ENCODE measurements around the gene TBL1XR1.
"Not testable (repeated sequence)": the region's sequence is repeated elsewhere in the genome, so short reads cannot be mapped to it uniquely, and the experiment has no call there.

The TBL1XR1 gene

GRCh38 chr3:177197727-177198460 is 612 bp upstream of the TBL1XR1 start:
- no peak for DNase-seq (ENCODE audit: low read depth)
- TF ChIP-seq, protein P1, sequence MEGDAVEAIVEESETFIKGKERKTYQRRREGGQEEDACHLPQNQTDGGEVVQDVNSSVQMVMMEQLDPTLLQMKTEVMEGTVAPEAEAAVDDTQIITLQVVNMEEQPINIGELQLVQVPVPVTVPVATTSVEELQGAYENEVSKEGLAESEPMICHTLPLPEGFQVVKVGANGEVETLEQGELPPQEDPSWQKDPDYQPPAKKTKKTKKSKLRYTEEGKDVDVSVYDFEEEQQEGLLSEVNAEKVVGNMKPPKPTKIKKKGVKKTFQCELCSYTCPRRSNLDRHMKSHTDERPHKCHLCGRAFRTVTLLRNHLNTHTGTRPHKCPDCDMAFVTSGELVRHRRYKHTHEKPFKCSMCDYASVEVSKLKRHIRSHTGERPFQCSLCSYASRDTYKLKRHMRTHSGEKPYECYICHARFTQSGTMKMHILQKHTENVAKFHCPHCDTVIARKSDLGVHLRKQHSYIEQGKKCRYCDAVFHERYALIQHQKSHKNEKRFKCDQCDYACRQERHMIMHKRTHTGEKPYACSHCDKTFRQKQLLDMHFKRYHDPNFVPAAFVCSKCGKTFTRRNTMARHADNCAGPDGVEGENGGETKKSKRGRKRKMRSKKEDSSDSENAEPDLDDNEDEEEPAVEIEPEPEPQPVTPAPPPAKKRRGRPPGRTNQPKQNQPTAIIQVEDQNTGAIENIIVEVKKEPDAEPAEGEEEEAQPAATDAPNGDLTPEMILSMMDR (conservative IDR thresholded peaks at IDR 0.05; ENCODE audit: low read depth, low read length), result no peak

DNA sequence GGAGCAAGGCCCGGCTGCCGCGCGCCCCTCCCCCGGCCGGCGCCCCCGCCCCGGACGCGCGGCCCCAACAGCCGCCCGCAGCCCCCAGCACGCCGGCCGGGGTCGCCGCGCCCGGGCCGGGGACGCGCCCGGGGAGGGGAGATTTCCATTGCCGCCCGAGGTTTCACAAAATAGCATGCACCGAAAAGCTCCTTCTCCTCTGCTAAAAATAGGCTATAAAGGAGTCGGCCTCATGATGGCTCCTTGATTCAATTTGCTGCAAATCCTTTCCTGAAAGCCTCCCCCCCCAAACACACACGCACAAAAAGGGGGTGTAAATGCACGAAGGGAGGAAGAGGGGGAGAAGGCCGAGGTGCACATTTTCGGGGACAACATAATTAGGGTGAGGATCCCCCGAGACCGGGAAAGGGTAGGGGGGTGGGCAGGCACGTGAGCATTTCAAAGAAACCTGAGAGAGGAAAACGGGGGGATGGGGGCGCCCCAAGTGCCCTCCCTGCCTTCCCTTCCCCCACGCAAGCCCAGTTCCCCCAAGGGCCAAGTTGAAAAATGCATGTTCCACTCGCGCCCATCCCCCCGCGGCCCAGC is 734 bp downstream of the TBL1XR1 start:
- peak overlapping the region; percentile 92 for H3K4me3 ChIP-seq (ENCODE audit: low read length)
- no peak for DNase-seq (ENCODE audit: low read depth)

More at GRCh38 chr3:177197727-177198460, 612 bp upstream of the TBL1XR1 start:
- peak overlapping the region; percentile 54 for H3K4me3 ChIP-seq (ENCODE audit: low read length)

DNA sequence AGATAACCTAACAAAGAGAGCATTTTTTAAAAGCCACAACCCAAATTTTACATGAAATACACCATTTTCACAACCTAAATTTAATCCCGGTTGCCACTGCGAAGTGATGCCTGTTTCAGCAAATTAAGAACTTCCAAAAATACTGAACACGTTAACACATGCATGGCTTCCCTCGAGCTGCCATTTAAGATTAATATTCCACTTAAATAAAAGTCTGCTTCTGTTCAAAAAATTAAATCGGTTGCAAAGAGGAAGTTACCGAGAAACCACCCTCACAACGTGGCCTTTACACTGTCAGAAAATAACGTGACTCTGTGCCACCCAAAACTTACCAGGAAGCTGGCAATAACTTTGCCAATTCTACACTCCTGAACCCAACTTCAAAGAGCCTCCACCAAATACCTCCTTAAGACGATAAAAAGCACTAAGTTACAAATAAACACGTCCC is 1.2 kb downstream of the TBL1XR1 start:
- H3K4me3 ChIP-seq (ENCODE audit: low read length), result peak overlapping the region; percentile 92
- DNase-seq (ENCODE audit: low read depth), result no peak
- TF ChIP-seq, protein P1 (conservative IDR thresholded peaks at IDR 0.05; ENCODE audit: low read depth, low read length), result no peak

More for the DNA sequence above, 734 bp downstream of the TBL1XR1 start:
- TF ChIP-seq, protein P1 (conservative IDR thresholded peaks at IDR 0.05; ENCODE audit: low read depth, low read length), result no peak

GRCh38 chr3:177195242-177195991 is 1.9 kb downstream of the TBL1XR1 start:
- TF ChIP-seq, protein P1 (conservative IDR thresholded peaks at IDR 0.05; ENCODE audit: low read depth, low read length), result no peak
- DNase-seq (ENCODE audit: low read depth), result no peak
- H3K4me3 ChIP-seq (ENCODE audit: low read length), result peak overlapping the region; percentile 92

DNA sequence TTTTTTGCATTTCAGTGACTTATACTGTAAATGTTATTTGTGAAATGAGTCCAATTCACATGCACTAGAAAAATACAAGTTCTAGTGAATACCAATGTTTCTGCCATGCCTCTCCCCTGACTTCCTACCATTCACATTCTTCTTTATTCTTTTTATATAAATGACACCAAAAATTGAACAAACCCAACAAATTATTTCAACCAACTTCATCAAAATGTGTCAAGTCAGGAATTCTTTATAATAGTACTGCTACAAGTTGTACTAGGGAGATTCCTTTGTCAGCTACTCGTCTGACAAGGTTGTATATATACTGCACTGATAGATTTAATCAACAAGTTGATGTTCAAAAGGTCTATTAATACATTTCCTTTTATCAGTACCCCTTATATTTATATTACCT is 3.0 kb downstream of the TBL1XR1 start:
- no peak for DNase-seq (ENCODE audit: low read depth)
- peak overlapping the region; percentile 92 for H3K4me3 ChIP-seq (ENCODE audit: low read length)
- TF ChIP-seq, protein P1 (conservative IDR thresholded peaks at IDR 0.05; ENCODE audit: low read depth, low read length), result no peak

DNA sequence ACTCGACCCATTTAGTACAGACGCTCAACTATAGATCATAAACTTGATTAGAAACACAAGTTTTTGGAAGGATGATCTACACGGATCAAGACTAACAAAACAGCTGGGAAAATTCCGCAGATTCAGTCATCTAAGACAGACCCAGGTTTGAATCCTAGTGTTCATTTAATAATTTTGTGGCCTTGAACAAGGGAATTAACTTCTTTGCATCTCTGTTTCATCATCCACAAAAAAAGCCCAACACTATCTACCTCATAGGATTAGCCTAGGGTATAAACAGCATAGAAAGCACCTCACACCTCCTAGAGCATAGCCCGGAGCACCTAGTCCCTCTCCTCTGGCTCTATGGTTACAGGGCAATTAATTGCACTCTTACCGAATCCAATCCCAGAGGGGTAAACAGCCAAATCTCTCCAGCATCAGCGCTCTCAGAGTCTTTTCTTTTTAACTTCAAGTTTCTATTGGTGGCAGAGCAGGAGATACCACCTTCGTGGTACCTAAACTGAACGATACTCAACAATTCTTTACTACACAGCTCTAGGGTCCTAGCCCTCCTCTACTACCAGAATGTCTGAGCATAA is 3.5 kb downstream of the TBL1XR1 start:
- TF ChIP-seq, protein P1 (conservative IDR thresholded peaks at IDR 0.05; ENCODE audit: low read depth, low read length), result no peak
- no peak for DNase-seq (ENCODE audit: low read depth)
- H3K4me3 ChIP-seq (ENCODE audit: low read length), result no peak overlapping the region

GRCh38 chr3:177193275-177193674 is 4.0 kb downstream of the TBL1XR1 start:
- DNase-seq (ENCODE audit: low read depth); H3K4me3 ChIP-seq (ENCODE audit: low read length): not testable (repeated sequence)
